WTC11 (cell line): ENCODE measurements around the gene MBOAT2. TPM values are rescaled to one million over a fixed set of nuclear protein-coding genes. Genes with fewer than 3 reads are reported as not detected.

Experiments used
- ATAC-seq: fragments of 200-7000 bp; cut with Tn5 transposase; 2 replicates; pipeline ENCODE4 v1.10.0; 2021; ENCODE audit warnings: mild to moderate bottlenecking, moderate library complexity
- CTCF ChIA-PET: fragments of 300-600 bp; sonication (Branson Sonifier 250); formaldehyde crosslinking; loops from one replicate; lab custom pipeline; 2021; ENCODE audit warnings: antibody characterized with exemption; lab: Charles Lee
- POLR2A ChIA-PET: fragments of 350-600 bp; sonication (Branson Sonifier 250); formaldehyde crosslinking; loops from one replicate; lab custom pipeline; 2021; ENCODE audit warnings: antibody characterized with exemption; lab: Charles Lee
- DNase-seq: peaks from one replicate; pipeline ENCODE4 v3.0.0; 2021; ENCODE audit warnings: low spot score
- H3K27ac Mint-ChIP-seq: 2 replicates; pipeline ENCODE4 v1.8.0; 2021; ENCODE audit warnings: mixed read lengths
- H3K27me3 Mint-ChIP-seq: 2 replicates; pipeline ENCODE4 v1.8.0; 2021; ENCODE audit warnings: low read depth, mild to moderate bottlenecking, moderate library complexity, mixed read lengths
- H3K36me3 Mint-ChIP-seq: 2 replicates; pipeline ENCODE4 v1.8.0; 2021; ENCODE audit warnings: mixed read lengths
- H3K4me1 Mint-ChIP-seq: 2 replicates; pipeline ENCODE4 v1.8.0; 2022; ENCODE audit warnings: mixed read lengths
- H3K4me3 Mint-ChIP-seq: 2 replicates; pipeline ENCODE4 v1.8.0; 2021; ENCODE audit warnings: mild to moderate bottlenecking, moderate library complexity, mixed read lengths
- H3K9me3 Mint-ChIP-seq: 2 replicates; pipeline ENCODE4 v1.8.0; 2021; ENCODE audit warnings: mixed read lengths
- AFF4 ChIP-seq: sonication (generic); formaldehyde crosslinking; IDR thresholded peaks from 2 replicates; pipeline ENCODE4 v1.8.1; 2023; ENCODE audit warnings: mild to moderate bottlenecking, missing genetic modification reagents, borderline replicate concordance
- ARID4B ChIP-seq: sonication (generic); formaldehyde crosslinking; IDR thresholded peaks from 2 replicates; pipeline ENCODE4 v1.8.0; 2023; ENCODE audit warnings: missing genetic modification reagents, mild to moderate bottlenecking, borderline replicate concordance
- ELF4 ChIP-seq: sonication (generic); formaldehyde crosslinking; IDR thresholded peaks from 2 replicates; pipeline ENCODE4 v1.8.1; 2022; ENCODE audit warnings: low read depth, mild to moderate bottlenecking, moderate library complexity, missing genetic modification reagents
- FOXP1 ChIP-seq: sonication (generic); formaldehyde crosslinking; IDR thresholded peaks from 2 replicates; pipeline ENCODE4 v1.8.0; 2022; ENCODE audit warnings: missing genetic modification reagents, mild to moderate bottlenecking, moderate library complexity, borderline replicate concordance
- JUN ChIP-seq: sonication (generic); formaldehyde crosslinking; IDR thresholded peaks from 2 replicates; pipeline ENCODE4 v1.8.0; 2023; ENCODE audit warnings: mild to moderate bottlenecking, missing genetic modification reagents
- MXD4 ChIP-seq: fragments of 250-450 bp; sonication (Bioruptor Pico); IDR thresholded peaks from 2 replicates; pipeline ENCODE4 v1.8.0; 2021; ENCODE audit warnings: mild to moderate bottlenecking, moderate library complexity, borderline replicate concordance
- NFYB ChIP-seq: sonication (generic); formaldehyde crosslinking; conservative IDR thresholded peaks from 2 replicates; pipeline ENCODE4 v1.8.0; 2022; ENCODE audit warnings: low read depth, missing genetic modification reagents
- NR1H2 ChIP-seq: sonication (generic); formaldehyde crosslinking; IDR thresholded peaks from 2 replicates; pipeline ENCODE4 v1.9.0; 2021; ENCODE audit warnings: mild to moderate bottlenecking, moderate library complexity, missing genetic modification reagents
- NR3C1 ChIP-seq: sonication (generic); formaldehyde crosslinking; conservative IDR thresholded peaks from 2 replicates; pipeline ENCODE4 v1.8.1; 2023; ENCODE audit warnings: low read depth, mild to moderate bottlenecking, missing genetic modification reagents
- PRRX2 ChIP-seq: fragments of 250-450 bp; sonication (Bioruptor Pico); IDR thresholded peaks from 2 replicates; pipeline ENCODE4 v1.8.0; 2021; ENCODE audit warnings: mild to moderate bottlenecking
- RORB ChIP-seq: fragments of 250-450 bp; sonication (Bioruptor Pico); IDR thresholded peaks from 2 replicates; pipeline ENCODE4 v1.9.0; 2021; ENCODE audit warnings: mild to moderate bottlenecking
- SMAD3 ChIP-seq: sonication (generic); formaldehyde crosslinking; IDR thresholded peaks from 2 replicates; pipeline ENCODE4 v1.8.0; 2022; ENCODE audit warnings: missing genetic modification reagents, mild to moderate bottlenecking, borderline replicate concordance
- TCF7 ChIP-seq: sonication (generic); formaldehyde crosslinking; IDR thresholded peaks from 2 replicates; pipeline ENCODE4 v1.8.0; 2022; ENCODE audit warnings: mild to moderate bottlenecking, low read depth, missing genetic modification reagents, moderate library complexity
- TEAD1 ChIP-seq: sonication (generic); formaldehyde crosslinking; IDR thresholded peaks from 2 replicates; pipeline ENCODE4 v1.8.0; 2022; ENCODE audit warnings: mild to moderate bottlenecking, missing genetic modification reagents
- ZNF121 ChIP-seq: sonication (generic); formaldehyde crosslinking; IDR thresholded peaks from 2 replicates; pipeline ENCODE4 v1.8.0; 2023; ENCODE audit warnings: missing genetic modification reagents
- ZNF219 ChIP-seq: sonication (generic); formaldehyde crosslinking; IDR thresholded peaks from 2 replicates; pipeline ENCODE4 v1.8.0; 2023; ENCODE audit warnings: missing genetic modification reagents, mild to moderate bottlenecking, borderline replicate concordance
- ZNF263 ChIP-seq: sonication (generic); formaldehyde crosslinking; IDR thresholded peaks from 2 replicates; pipeline ENCODE4 v1.8.1; 2022; ENCODE audit warnings: low read depth, mild to moderate bottlenecking, moderate library complexity, missing genetic modification reagents
- ZNF416 ChIP-seq: fragments of 250-450 bp; sonication (Bioruptor Pico); IDR thresholded peaks from 2 replicates; pipeline ENCODE4 v1.9.0; 2021; ENCODE audit warnings: mild to moderate bottlenecking, inconsistent platforms
- ZNF423 ChIP-seq: fragments of 250-450 bp; sonication (Bioruptor Pico); IDR thresholded peaks from 2 replicates; pipeline ENCODE4 v2.1.2; 2022; ENCODE audit warnings: mild to moderate bottlenecking, moderate library complexity
- total RNA-seq: library from RNA; stranded (reverse); gene quantifications from 3 replicates; pipeline ENCODE4 v1.2.3, GENCODE V29; 2021

The MBOAT2 gene
- total RNA-seq, 1 experiment from 2014 or later: 24.7 TPM

- TF ChIP-seq ARID4B: no peak
- no peak for TF ChIP-seq SMAD3 (CRISPR knock-in tag)
- no peak for TF ChIP-seq MXD4
- no peak for TF ChIP-seq NFYB
- no peak for TF ChIP-seq TCF7 (CRISPR knock-in tag)
- TF ChIP-seq JUN (CRISPR knock-in tag): no peak
Observed at GRCh38 chr2:8993196-8993901, 10.1 kb downstream of the MBOAT2 start (continued).

GRCh38 chr2:8992643-8993042 lies 10.8 kb downstream of the MBOAT2 start:
- TF ChIP-seq NR3C1 (CRISPR knock-in tag) (no peak), TEAD1 (CRISPR knock-in tag) (no peak), PRRX2 (no peak), RORB (CRISPR knock-in tag) (no peak), ZNF121 (CRISPR knock-in tag) (no peak), AFF4 (no peak), ZNF219 (CRISPR knock-in tag) (no peak), MXD4 (no peak), ZNF263 (no peak), FOXP1 (CRISPR knock-in tag) (no peak)
- Mint-ChIP-seq H3K4me1 (peaks cover 27% of the 10 kb centered on the region), H3K36me3 (no peaks in the 10 kb centered on the region), H3K27ac (no peak overlapping the region), H3K9me3 (no peaks in the 10 kb centered on the region), H3K4me3 (no peak overlapping the region), H3K27me3 (no peaks in the 10 kb centered on the region)
- CTCF ChIA-PET: interaction anchor here (1.0 to 3.4 kb wide), 4 partner anchors 11 to 147 kb away, joined by 3 to 14 read pairs (median 4); partner anchors contain the start of gene MBOAT2
- POLR2A ChIA-PET: no interaction called here
- no peak for ATAC-seq
- DNase-seq: no peak

GRCh38 chr2:8989536-8990079 lies 13.9 kb downstream of the MBOAT2 start:
- Mint-ChIP-seq H3K4me1 (peaks cover 23% of the 10 kb centered on the region), H3K27ac (no peak overlapping the region), H3K27me3 (no peaks in the 10 kb centered on the region), H3K36me3 (no peaks in the 10 kb centered on the region), H3K4me3 (no peak overlapping the region), H3K9me3 (no peaks in the 10 kb centered on the region)
- ATAC-seq: no peak
- DNase-seq: no peak
- ChIA-PET CTCF (no interaction called here), POLR2A (no interaction called here)
- no peak for TF ChIP-seq ZNF423
- no peak for TF ChIP-seq AFF4
- no peak for TF ChIP-seq ZNF416 (CRISPR knock-in tag)
- no peak for TF ChIP-seq SMAD3 (CRISPR knock-in tag)
- no peak for TF ChIP-seq ELF4 (CRISPR knock-in tag)
- no peak for TF ChIP-seq NR1H2 (CRISPR knock-in tag)
- no peak for TF ChIP-seq ZNF219 (CRISPR knock-in tag)
